NCI-H146 (cell line): Measurements from ENCODE around the gene TMEM167A.
A peak's percentile ranks its signal among the peaks of the same experiment; 100 is the strongest.

Experiments used
- DNase-seq: peaks from one replicate; lab custom pipeline; 2025; lab: John Stamatoyannopoulos, UW

The TMEM167A gene

GRCh38 chr5:83076742-83077661, at the start of gene TMEM167A, which contains the start of gene XRCC4:
TMEM167A (minus strand) TSS chr5:83077394; CDS start chr5:83077323, 71 bp downstream.
XRCC4 (plus strand) TSS chr5:83077547; CDS start chr5:83104920, 27,373 bp downstream.
- DNase-seq, result peak; percentile 97

GRCh38 chr5:83126501-83126900, 49.3 kb upstream of the TMEM167A start:
- no peak for DNase-seq

- no peak for DNase-seq
These were observed 48.4 kb upstream of the TMEM167A start for GRCh38 chr5:83125560-83125959.

GRCh38 chr5:83124593-83124992, 47.4 kb upstream of the TMEM167A start:
- DNase-seq, result no peak

- DNase-seq, result no peak
These were observed 41.8 kb upstream of the TMEM167A start for GRCh38 chr5:83118976-83119375.

GRCh38 chr5:83118471-83118870, 41.3 kb upstream of the TMEM167A start:
- no peak for DNase-seq

GRCh38 chr5:83115816-83116215, 38.6 kb upstream of the TMEM167A start:
- DNase-seq, result no peak

- DNase-seq, result no peak
These were observed 32.2 kb upstream of the TMEM167A start for GRCh38 chr5:83109380-83109779.

- no peak for DNase-seq
These were observed 30.7 kb upstream of the TMEM167A start for GRCh38 chr5:83107692-83108420.

- no peak for DNase-seq
These were observed 26.8 kb upstream of the TMEM167A start for GRCh38 chr5:83104021-83104420.

- no peak for DNase-seq
These were observed 25.3 kb upstream of the TMEM167A start for GRCh38 chr5:83102364-83102980.

- no peak for DNase-seq
These were observed 24.3 kb upstream of the TMEM167A start for GRCh38 chr5:83101514-83101913.

GRCh38 chr5:83099445-83099844, 22.3 kb upstream of the TMEM167A start:
- peak; percentile 12 for DNase-seq

- DNase-seq, result peak; percentile 10
These were observed 21.8 kb upstream of the TMEM167A start for GRCh38 chr5:83099001-83099400.

GRCh38 chr5:83097689-83098231, 20.6 kb upstream of the TMEM167A start:
- no peak for DNase-seq

GRCh38 chr5:83096660-83097339, 19.6 kb upstream of the TMEM167A start:
- no peak for DNase-seq

GRCh38 chr5:83095957-83096539, 18.9 kb upstream of the TMEM167A start:
- DNase-seq, result no peak

GRCh38 chr5:83095163-83095956, 18.2 kb upstream of the TMEM167A start:
- no peak for DNase-seq

- no peak for DNase-seq
These were observed 16.5 kb upstream of the TMEM167A start for GRCh38 chr5:83093692-83094091.

- DNase-seq, result no peak
These were observed 15.4 kb upstream of the TMEM167A start for GRCh38 chr5:83092619-83093018.
